K562 (cell line): ENCODE results near the gene FAM200A. TPM values are rescaled to one million over a fixed set of nuclear protein-coding genes. Genes with fewer than 3 reads are reported as not detected.

Source experiments
- CBX5 ChIP-seq: IDR thresholded peaks from 2 replicates; pipeline ENCODE4 v1.6.1; 2014; ENCODE audit warnings: low read depth, borderline replicate concordance
- CEBPG ChIP-seq, 3 experiments: fragments of 200-800 bp in 1 of 3; sonication (Bioruptor generic) in 1 of 3; sonication (generic) in 1 of 3; formaldehyde crosslinking in 1 of 3; IDR thresholded peaks in 2 of 3; conservative IDR thresholded peaks in 1 of 3; 2 replicates each; pipeline versions ENCODE4 v1.6.1 to v1.8.0; 2016 to 2022; ENCODE audit warnings: missing compliant biosample characterization in 2 of 3, missing genetic modification characterization in 2 of 3, mild to moderate bottlenecking in 1 of 3, missing genetic modification reagents in 1 of 3
- CHAMP1 ChIP-seq: fragments of 450-650 bp; IDR thresholded peaks from 2 replicates; pipeline ENCODE4 v1.6.1; 2016; ENCODE audit warnings: mild to moderate bottlenecking
- E2F8 ChIP-seq: fragments of 450-650 bp; IDR thresholded peaks from 2 replicates; pipeline ENCODE4 v1.7.1; 2018; ENCODE audit warnings: mild to moderate bottlenecking, low read depth; ENCODE audit not compliant: partially characterized antibody
- ETV1 ChIP-seq: fragments of 450-650 bp; conservative IDR thresholded peaks from 2 replicates; pipeline ENCODE4 v1.6.1; 2016; ENCODE audit warnings: missing genetic modification characterization, control low read depth, low read depth, missing compliant biosample characterization
- GATAD2A ChIP-seq: fragments of 450-650 bp; IDR thresholded peaks from 2 replicates; pipeline ENCODE4 v1.6.1; 2017
- KAT2B ChIP-seq: IDR thresholded peaks from one replicate; pipeline ENCODE4 v1.6.1; 2012; ENCODE audit warnings: low read depth, mild to moderate bottlenecking, control low read depth, inconsistent platforms, low read length, moderate library complexity
- KAT7 ChIP-seq: sonication (generic); formaldehyde crosslinking; IDR thresholded peaks from 2 replicates; pipeline ENCODE4 v1.8.0; 2022; ENCODE audit warnings: missing genetic modification reagents, mild to moderate bottlenecking, borderline replicate concordance
- KLF13 ChIP-seq: fragments of 450-650 bp; IDR thresholded peaks from 2 replicates; pipeline ENCODE4 v1.6.1; 2016; ENCODE audit warnings: missing genetic modification characterization, low read depth, mild to moderate bottlenecking, missing compliant biosample characterization, moderate library complexity, borderline replicate concordance
- L3MBTL2 ChIP-seq: fragments of 450-650 bp; IDR thresholded peaks from 2 replicates; pipeline ENCODE4 v1.6.1; 2016; ENCODE audit warnings: mild to moderate bottlenecking, moderate library complexity
- MAZ ChIP-seq, 2 experiments: fragments of 450-650 bp in 1 of 2; sonication (generic) in 1 of 2; formaldehyde crosslinking; IDR thresholded peaks in 1 of 2; conservative IDR thresholded peaks in 1 of 2; 2 replicates each; pipeline versions ENCODE4 v1.4.0 to v1.5.0; 2020; ENCODE audit warnings: mild to moderate bottlenecking in 1 of 2, missing genetic modification reagents in 1 of 2
- MYNN ChIP-seq, 2 experiments: sonication (generic); formaldehyde crosslinking in 1 of 2; IDR thresholded peaks; 2 replicates each; pipeline versions ENCODE4 v1.5.0 to v1.6.1; 2016 to 2020; ENCODE audit warnings: antibody characterized with exemption in 1 of 2, missing genetic modification reagents in 1 of 2
- NEUROD1 ChIP-seq: fragments of 150-350 bp; IDR thresholded peaks from 2 replicates; pipeline ENCODE4 v1.6.1; 2014; ENCODE audit warnings: borderline replicate concordance, low read length, low read depth; ENCODE audit not compliant: partially characterized antibody
- PHF20 ChIP-seq: fragments of 450-650 bp; IDR thresholded peaks from 2 replicates; pipeline ENCODE4 v1.6.1; 2018; ENCODE audit not compliant: partially characterized antibody
- SP1 ChIP-seq: sonication (generic); formaldehyde crosslinking; IDR thresholded peaks from 2 replicates; pipeline ENCODE4 v1.8.1; 2022; ENCODE audit warnings: mild to moderate bottlenecking, missing genetic modification reagents
- TAF1 ChIP-seq: IDR thresholded peaks from 2 replicates; pipeline ENCODE4 v1.6.1; 2011; ENCODE audit warnings: mild to moderate bottlenecking, low read length, moderate library complexity; ENCODE audit not compliant: insufficient read depth, control insufficient read depth, severe bottlenecking; ENCODE audit errors: extremely low read depth
- TAF15 ChIP-seq: fragments of 200-400 bp; formaldehyde crosslinking; IDR thresholded peaks from 2 replicates; pipeline ENCODE4 v1.6.1; 2017; ENCODE audit warnings: mild to moderate bottlenecking, low read depth, low read length, moderate library complexity
- TEAD4 ChIP-seq, 2 experiments: sonication (generic) in 1 of 2; formaldehyde crosslinking in 1 of 2; IDR thresholded peaks; 2 replicates each; pipeline versions ENCODE4 v1.6.1 to v1.8.0; 2012 to 2022; ENCODE audit warnings: borderline replicate concordance in 1 of 2, inconsistent platforms in 1 of 2, low read length in 1 of 2, mild to moderate bottlenecking in 1 of 2, missing genetic modification reagents in 1 of 2
- TRIM24 ChIP-seq, 2 experiments: fragments of 450-650 bp; IDR thresholded peaks; 2 replicates each; pipeline ENCODE4 v1.6.1; 2016
- ZC3H8 ChIP-seq: fragments of 450-650 bp; IDR thresholded peaks from 2 replicates; pipeline ENCODE4 v1.6.1; 2017
- ZNF23 ChIP-seq: fragments of 250-450 bp; sonication (Bioruptor Pico); IDR thresholded peaks from 2 replicates; pipeline ENCODE4 v1.4.0; 2020; ENCODE audit warnings: mild to moderate bottlenecking
- ZNF232 ChIP-seq: sonication (generic); formaldehyde crosslinking; IDR thresholded peaks from 2 replicates; pipeline ENCODE4 v1.8.0; 2022; ENCODE audit warnings: mild to moderate bottlenecking, missing genetic modification reagents
- ZNF280A ChIP-seq: fragments of 450-650 bp; IDR thresholded peaks from 2 replicates; pipeline ENCODE4 v1.6.1; 2018; ENCODE audit warnings: mild to moderate bottlenecking, low read depth; ENCODE audit not compliant: partially characterized antibody
- polyA plus RNA-seq, 8 experiments: library from polyadenylated mRNA; depleted of rRNA in 4 of 8; stranded (reverse) in 5 of 8; unstranded in 3 of 8; fragments of >200 nt; fragmentation: Nextera tagmentation in 2 of 8; fragmentation: Illumina TruSeq in 1 of 8; extraction: Ambion mirVana in 2 of 8; extraction: Trizol in 1 of 8; gene quantifications; 2 replicates each; pipeline versions ENCODE4 v1.2.1 to v1.2.3, GENCODE V29; 2011 to 2014; ENCODE audit warnings: inconsistent platforms in 1 of 8, missing spikeins in 1 of 8
- total RNA-seq, 7 experiments: library from RNA; depleted of rRNA in 6 of 7; stranded (reverse); fragments of >200 nt in 6 of 7; fragmentation: Illumina TruSeq in 2 of 7; extraction: Trizol in 2 of 7; gene quantifications; 2 replicates each; pipeline versions ENCODE4 v1.2.1 to v1.2.3, GENCODE V29; 2011 to 2021; ENCODE audit warnings: low replicate concordance in 1 of 7

Gene FAM200A
- total and polyA plus RNA-seq, 9 of the 15 experiments (the other 6 are each of a cell fraction or from before 2014, with no cell fraction given): 3.3 to 11.2 (median 8.3) TPM

- TF ChIP-seq CEBPG (CRISPR knock-in tag; IDR thresholded peaks at IDR 0.05): peak; percentile 53; the same call in 1 of the 2 replicates
- TF ChIP-seq CEBPG (tag; conservative IDR thresholded peaks at IDR 0.05 in 1 of 2, IDR thresholded peaks at IDR 0.05 in 1 of 2): no peak
- no peak for TF ChIP-seq MYNN (IDR thresholded peaks at IDR 0.05)
- TF ChIP-seq MYNN (CRISPR knock-in tag; IDR thresholded peaks at IDR 0.05): no peak
- no peak for TF ChIP-seq GATAD2A
- no peak for TF ChIP-seq ZC3H8
- TF ChIP-seq TEAD4 (IDR thresholded peaks at IDR 0.05; ENCODE audit: low read length): no peak
- no peak for TF ChIP-seq TEAD4 (CRISPR knock-in tag; IDR thresholded peaks at IDR 0.05; ENCODE audit: borderline replicate concordance)
- no peak for TF ChIP-seq ZNF232
- TF ChIP-seq E2F8: no peak
- TF ChIP-seq NEUROD1: peak; percentile 38
- TF ChIP-seq MAZ (CRISPR knock-in tag; conservative IDR thresholded peaks at IDR 0.05 in 1 of 2, IDR thresholded peaks at IDR 0.05 in 1 of 2): no peak
- no peak for TF ChIP-seq CHAMP1
- no peak for TF ChIP-seq CBX5
- no peak for TF ChIP-seq KAT7 (CRISPR knock-in tag)
- no peak for TF ChIP-seq TAF15
- TF ChIP-seq L3MBTL2: no peak
- TF ChIP-seq KLF13 (tag): peak; percentile 49; the same call in 1 of the 2 replicates
- no peak for TF ChIP-seq ZNF280A
- no peak for TF ChIP-seq TAF1
- TF ChIP-seq SP1 (CRISPR knock-in tag): no peak
- no peak for TF ChIP-seq ZNF23 (CRISPR knock-in tag)
- no peak for TF ChIP-seq TRIM24 (IDR thresholded peaks at IDR 0.05)
- no peak for TF ChIP-seq PHF20
- TF ChIP-seq KAT2B: no peak
- TF ChIP-seq ETV1 (tag): no peak
These were observed 47.7 kb downstream of the FAM200A start (continued) for GRCh38 chr7:99504281-99504602.
